Activated gamma-delta T cell treated with Interleukin-2 at 50 U/mL for 16 hours (primary cell): ENCODE results near the gene LGI2.

Experiments
- DNase-seq: peaks from one replicate; pipeline ENCODE4 v3.0.0-alpha.2; 2020

Gene LGI2

GRCh38 chr4:24957886-24958285 lies 72.9 kb downstream of the LGI2 start:
- no peak for DNase-seq

DNA sequence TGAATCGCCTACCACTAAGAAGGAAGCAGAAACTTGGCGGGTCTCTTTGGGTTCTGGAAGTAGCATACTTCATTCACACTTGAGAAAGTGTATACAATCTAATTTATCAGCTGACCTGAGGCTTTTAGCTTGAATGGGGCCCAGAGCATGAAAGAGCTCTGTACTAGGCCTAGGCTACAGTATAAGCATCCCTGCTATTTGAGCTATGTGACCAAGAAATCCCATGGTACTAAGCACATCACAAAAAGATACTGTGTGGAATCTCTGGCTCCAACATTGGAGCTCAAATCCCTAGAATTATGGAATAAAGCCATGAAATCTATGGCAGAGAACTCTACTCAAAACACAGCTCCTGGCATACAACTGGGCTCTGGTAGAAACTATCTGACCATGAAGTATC lies 74.0 kb downstream of the LGI2 start:
- DNase-seq: no peak

- no peak for DNase-seq
Observed at GRCh38 chr4:24956091-24956490, 74.7 kb downstream of the LGI2 start.

DNA sequence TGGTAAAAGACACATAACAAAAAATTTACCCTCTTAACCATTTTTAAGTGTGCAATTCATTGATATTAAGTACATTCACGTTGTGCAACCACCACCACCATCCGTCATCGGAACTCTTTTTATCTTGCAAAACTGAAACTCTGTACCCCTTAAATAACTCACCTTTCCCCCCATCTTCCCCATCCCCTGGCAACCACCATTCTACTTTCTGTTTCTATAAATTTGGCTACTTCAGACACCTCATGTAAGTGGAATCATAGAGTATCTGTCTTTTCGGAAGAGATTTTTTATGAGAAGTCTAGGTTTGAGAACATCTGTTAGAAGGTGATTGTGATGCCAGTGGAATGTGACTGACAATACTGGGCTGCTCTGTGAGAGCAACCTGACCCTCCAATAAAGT lies 78.1 kb downstream of the LGI2 start:
- no peak for DNase-seq

- DNase-seq: no peak
Observed at GRCh38 chr4:24949970-24950369, 80.8 kb downstream of the LGI2 start.
